Neural progenitor cell (in vitro differentiated cells): Measurements from ENCODE around the gene UNC13B.

ENCODE experiments used
- CTCF ChIP-seq: fragments of 200-600 bp; sonication (generic); IDR thresholded peaks from 2 replicates; pipeline ENCODE4 v1.5.1; 2017; ENCODE audit warnings: antibody characterized with exemption, mild to moderate bottlenecking
- EZH2 ChIP-seq: fragments of 200-600 bp; sonication (generic); IDR thresholded peaks from 2 replicates; pipeline ENCODE4 v1.6.1; 2017; ENCODE audit warnings: antibody characterized with exemption, mild to moderate bottlenecking, moderate library complexity

DNA sequence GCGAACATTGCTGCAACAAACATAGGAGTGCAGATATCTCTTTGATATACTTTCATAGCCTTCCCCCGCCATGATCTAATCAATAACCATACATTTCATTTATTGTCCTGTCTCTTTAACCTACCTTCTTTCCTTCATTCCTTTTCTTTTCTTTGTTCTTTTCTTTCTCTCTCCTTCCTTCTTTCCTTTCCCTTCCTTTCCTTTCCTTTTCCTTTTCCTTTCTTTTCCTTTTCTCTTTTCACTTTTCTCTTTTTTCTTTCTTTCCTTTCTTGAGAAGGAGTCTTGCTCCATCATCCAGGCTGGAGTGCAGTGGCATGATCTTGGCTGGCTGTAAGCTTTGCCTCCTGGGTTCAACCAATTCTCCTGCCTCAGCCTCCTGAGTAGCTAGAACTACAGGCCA lies 100.3 kb downstream of the UNC13B start:
- no peak for TF ChIP-seq CTCF
- TF ChIP-seq EZH2 = no peak
